Stimulated activated CD8-positive, alpha-beta memory T cell treated with anti-CD3 and anti-CD28 coated beads, Interleukin-12 subunit alpha, Interleukin-12 subunit beta, amount 100 ng/mL, for 24 hours (primary cell): ENCODE measurements around the gene ACO1.

Source experiments
- DNase-seq: peaks from one replicate; pipeline ENCODE4 v3.0.0-alpha.2; 2020; ENCODE audit errors: extremely low read depth

The ACO1 gene

GRCh38 chr9:32419921-32420320 is 35.5 kb downstream of the ACO1 start:
- DNase-seq: no peak

GRCh38 chr9:32422237-32422806 is 37.9 kb downstream of the ACO1 start:
- no peak for DNase-seq

GRCh38 chr9:32423371-32423770 is 38.9 kb downstream of the ACO1 start:
- DNase-seq: no peak

- no peak for DNase-seq
These were observed 40.2 kb downstream of the ACO1 start for GRCh38 chr9:32424616-32425015.

- DNase-seq: no peak
These were observed 42.0 kb downstream of the ACO1 start for GRCh38 chr9:32426278-32426939.

- no peak for DNase-seq
These were observed 42.8 kb downstream of the ACO1 start for GRCh38 chr9:32427111-32427873.

- no peak for DNase-seq
These were observed 46.3 kb downstream of the ACO1 start for GRCh38 chr9:32430720-32431119.

GRCh38 chr9:32431196-32431595 is 46.8 kb downstream of the ACO1 start:
- no peak for DNase-seq

GRCh38 chr9:32431940-32432555 is 47.6 kb downstream of the ACO1 start:
- DNase-seq: no peak

- DNase-seq: no peak
These were observed 50.4 kb downstream of the ACO1 start for GRCh38 chr9:32434892-32435291.

GRCh38 chr9:32441678-32442077 is 57.2 kb downstream of the ACO1 start:
- DNase-seq: no peak

- DNase-seq: no peak
These were observed 58.0 kb downstream of the ACO1 start for GRCh38 chr9:32442433-32442832.

GRCh38 chr9:32449969-32450368 is 65.5 kb downstream of the ACO1 start:
- DNase-seq: no peak

GRCh38 chr9:32454280-32454679 is 69.8 kb downstream of the ACO1 start:
- no peak for DNase-seq

GRCh38 chr9:32455738-32456137 is 71.3 kb downstream of the ACO1 start:
- no peak for DNase-seq

- no peak for DNase-seq
These were observed 72.1 kb downstream of the ACO1 start for GRCh38 chr9:32456564-32456963.

GRCh38 chr9:32463500-32464293 is 79.3 kb downstream of the ACO1 start:
- no peak for DNase-seq

GRCh38 chr9:32468740-32469139 is 84.3 kb downstream of the ACO1 start:
- DNase-seq: no peak

- no peak for DNase-seq
These were observed 87.9 kb downstream of the ACO1 start for GRCh38 chr9:32472344-32472743.

- no peak for DNase-seq
These were observed 98.9 kb downstream of the ACO1 start for GRCh38 chr9:32483343-32483742.

- DNase-seq: no peak
These were observed 102.6 kb downstream of the ACO1 start for GRCh38 chr9:32486839-32487562.
